Measurements from ENCODE around the gene FBXL7. TPM values are rescaled to one million over a fixed set of nuclear protein-coding genes. Genes with fewer than 3 reads are reported as not detected.

FBXL7 gene
- total RNA-seq, 2 donors from 2014 or later: 21.1 to 31.7 TPM

DNA sequence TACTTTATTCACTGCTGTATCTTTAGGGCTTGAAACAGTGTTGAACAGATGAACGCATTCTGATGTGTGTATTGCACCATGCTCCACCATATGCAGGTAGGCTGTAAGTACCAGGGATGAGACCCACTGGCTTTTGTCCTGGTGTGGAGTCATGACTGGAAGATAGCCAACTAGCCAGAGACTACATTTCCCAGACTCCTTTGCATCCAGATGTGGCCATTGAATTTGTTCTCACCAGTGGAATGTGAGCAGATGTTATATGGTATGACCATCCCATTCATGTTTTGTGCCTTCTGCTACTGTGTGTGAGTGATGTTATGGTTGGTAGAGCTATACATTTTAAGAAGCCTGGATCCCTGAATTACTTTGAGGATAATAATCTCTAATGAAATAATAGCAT, 7.4 kb upstream of the FBXL7 start:
- no peak for DNase-seq (ENCODE audit: low spot score)
- no peak for ATAC-seq (ENCODE audit: insufficient number of reproducible peaks, low FRiP score, low read depth)
- no peaks in the 10 kb centered on the region for H3K9me3 ChIP-seq
- H3K27ac ChIP-seq: no peak overlapping the region
- TF ChIP-seq, protein P1, sequence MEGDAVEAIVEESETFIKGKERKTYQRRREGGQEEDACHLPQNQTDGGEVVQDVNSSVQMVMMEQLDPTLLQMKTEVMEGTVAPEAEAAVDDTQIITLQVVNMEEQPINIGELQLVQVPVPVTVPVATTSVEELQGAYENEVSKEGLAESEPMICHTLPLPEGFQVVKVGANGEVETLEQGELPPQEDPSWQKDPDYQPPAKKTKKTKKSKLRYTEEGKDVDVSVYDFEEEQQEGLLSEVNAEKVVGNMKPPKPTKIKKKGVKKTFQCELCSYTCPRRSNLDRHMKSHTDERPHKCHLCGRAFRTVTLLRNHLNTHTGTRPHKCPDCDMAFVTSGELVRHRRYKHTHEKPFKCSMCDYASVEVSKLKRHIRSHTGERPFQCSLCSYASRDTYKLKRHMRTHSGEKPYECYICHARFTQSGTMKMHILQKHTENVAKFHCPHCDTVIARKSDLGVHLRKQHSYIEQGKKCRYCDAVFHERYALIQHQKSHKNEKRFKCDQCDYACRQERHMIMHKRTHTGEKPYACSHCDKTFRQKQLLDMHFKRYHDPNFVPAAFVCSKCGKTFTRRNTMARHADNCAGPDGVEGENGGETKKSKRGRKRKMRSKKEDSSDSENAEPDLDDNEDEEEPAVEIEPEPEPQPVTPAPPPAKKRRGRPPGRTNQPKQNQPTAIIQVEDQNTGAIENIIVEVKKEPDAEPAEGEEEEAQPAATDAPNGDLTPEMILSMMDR (IDR thresholded peaks at IDR 0.05): no peak
- H3K27me3 ChIP-seq (replicated peaks; ENCODE audit: insufficient read depth): no peaks in the 10 kb centered on the region
- H3K36me3 ChIP-seq: no peaks in the 10 kb centered on the region
- no peaks in the 10 kb centered on the region for H3K4me1 ChIP-seq (ENCODE audit: control insufficient read depth in 1 of 2, low read depth in 2 of 2)
- H3K4me3 ChIP-seq: no peak overlapping the region

- no peak overlapping the region for H3K27ac ChIP-seq
- H3K27me3 ChIP-seq (replicated peaks; ENCODE audit: insufficient read depth): no peaks in the 10 kb centered on the region
- H3K36me3 ChIP-seq: no peaks in the 10 kb centered on the region
- ATAC-seq (ENCODE audit: insufficient number of reproducible peaks, low FRiP score, low read depth) (no peak), DNase-seq (ENCODE audit: low spot score) (no peak)
- H3K4me1 ChIP-seq (ENCODE audit: control insufficient read depth in 1 of 2, low read depth in 2 of 2): no peaks in the 10 kb centered on the region
- H3K9me3 ChIP-seq: no peaks in the 10 kb centered on the region
- TF ChIP-seq, protein P1 (IDR thresholded peaks at IDR 0.05): no peak
- H3K4me3 ChIP-seq: no peak overlapping the region
Measured at GRCh38 chr5:15493501-15493900, 6.5 kb upstream of the FBXL7 start.

- Histone ChIP-seq H3K4me3 (no peak overlapping the region), H3K27ac (no peak overlapping the region), H3K9me3 (no peaks in the 10 kb centered on the region), H3K36me3 (no peaks in the 10 kb centered on the region), H3K4me1 (ENCODE audit: control insufficient read depth in 1 of 2, low read depth in 2 of 2) (peaks cover 3 to 6% of the 10 kb centered on the region in 2 donors), H3K27me3 (replicated peaks; ENCODE audit: insufficient read depth) (no peaks in the 10 kb centered on the region)
- ATAC-seq (ENCODE audit: insufficient number of reproducible peaks, low FRiP score, low read depth) (no peak), DNase-seq (ENCODE audit: low spot score) (no peak)
- TF ChIP-seq, protein P1 (IDR thresholded peaks at IDR 0.05): no peak
Measured at GRCh38 chr5:15495026-15495425, 5.0 kb upstream of the FBXL7 start.

DNA sequence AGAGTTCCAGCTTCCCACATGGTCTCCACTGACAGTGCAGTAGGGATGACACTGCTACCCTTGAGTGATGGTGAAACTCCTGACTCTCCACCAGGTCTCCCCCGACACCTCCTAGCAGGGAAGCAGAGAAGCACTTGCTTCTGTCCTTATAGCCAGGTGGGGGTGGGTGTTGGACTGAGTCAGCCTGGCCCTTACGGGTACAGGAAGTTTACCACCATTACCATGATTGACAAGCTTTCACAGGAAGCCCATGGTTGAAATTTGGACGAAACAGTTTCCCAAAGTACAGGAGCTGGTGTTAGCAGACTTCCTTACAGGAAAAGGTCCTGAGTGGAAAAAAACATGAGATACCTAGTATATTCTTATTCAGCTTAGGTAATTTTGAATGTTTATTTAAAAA, 3.1 kb upstream of the FBXL7 start:
- TF ChIP-seq, protein P1 (IDR thresholded peaks at IDR 0.05): no peak

DNA sequence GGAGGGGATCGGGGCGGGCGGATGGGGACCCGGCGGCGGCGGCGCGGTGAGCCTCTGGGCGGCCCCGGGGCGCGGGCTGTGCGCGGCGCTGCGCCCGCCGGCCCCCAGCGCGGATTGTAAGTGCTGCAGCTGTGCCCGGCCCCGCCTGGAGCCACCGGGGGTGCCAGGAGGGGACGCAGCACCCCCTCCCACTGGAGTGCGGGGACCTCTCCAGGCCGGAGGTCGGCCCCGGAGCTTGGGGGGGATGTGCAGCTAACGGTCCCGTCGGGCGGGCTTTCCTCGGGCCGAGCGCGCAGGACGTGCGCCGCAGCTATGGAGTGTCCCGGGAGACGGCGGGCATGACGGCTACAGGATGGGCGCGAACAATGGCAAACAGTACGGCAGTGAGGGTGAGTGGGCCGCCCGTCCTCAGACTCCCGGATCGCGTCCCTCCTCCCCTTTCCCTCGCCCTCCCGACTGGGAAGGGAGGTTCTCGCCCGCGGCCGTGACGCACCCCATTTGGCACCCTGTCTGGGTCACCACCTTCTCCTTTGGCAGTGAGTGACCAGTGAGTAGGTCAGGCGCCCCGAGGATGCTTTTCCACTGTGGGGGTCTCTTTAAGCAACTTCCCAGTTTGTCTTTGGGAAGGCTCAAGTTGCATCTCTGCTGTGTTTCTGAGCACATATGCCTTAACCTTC, 483 bp downstream of the FBXL7 start:
- Histone ChIP-seq H3K27ac (peak overlapping the region; percentile 80 to 84), H3K36me3 (no peaks in the 10 kb centered on the region), H3K27me3 (replicated peaks; ENCODE audit: insufficient read depth) (no peaks in the 10 kb centered on the region), H3K4me1 (ENCODE audit: control insufficient read depth in 1 of 2, low read depth in 2 of 2) (peaks cover 3 to 34% of the 10 kb centered on the region in 2 donors), H3K9me3 (no peaks in the 10 kb centered on the region), H3K4me3 (peak overlapping the region; percentile 80)
- DNase-seq (ENCODE audit: low spot score) (peak; percentile 38), ATAC-seq (ENCODE audit: insufficient number of reproducible peaks, low FRiP score, low read depth) (peak; percentile 31)
- TF ChIP-seq, protein P1 (IDR thresholded peaks at IDR 0.05): no peak

More for the DNA sequence above, 3.1 kb upstream of the FBXL7 start:
- H3K27ac ChIP-seq: no peak overlapping the region
- no peak overlapping the region for H3K4me3 ChIP-seq
- H3K27me3 ChIP-seq (replicated peaks; ENCODE audit: insufficient read depth): no peaks in the 10 kb centered on the region
- no peaks in the 10 kb centered on the region for H3K9me3 ChIP-seq
- H3K36me3 ChIP-seq: no peaks in the 10 kb centered on the region
- ATAC-seq (ENCODE audit: insufficient number of reproducible peaks, low FRiP score, low read depth) (no peak), DNase-seq (ENCODE audit: low spot score) (no peak)
- H3K4me1 ChIP-seq (ENCODE audit: control insufficient read depth in 1 of 2, low read depth in 2 of 2): peaks cover 3 to 6% of the 10 kb centered on the region in 2 donors

All from thoracic aorta (tissue), 2 donors.